HG03432 (cell line): ENCODE measurements around the gene FMN2.
"Not testable (repeated sequence)": the region's sequence is repeated elsewhere in the genome, so short reads cannot be mapped to it uniquely, and the experiment has no call there.

Source experiments
- ATAC-seq: cut with Tn5 transposase; IDR thresholded peaks from one replicate; pipeline ENCODE4 v1.9.1; 2021; ENCODE audit warnings: mild to moderate bottlenecking, moderate library complexity; ENCODE audit not compliant: unreplicated experiment

Gene FMN2

DNA sequence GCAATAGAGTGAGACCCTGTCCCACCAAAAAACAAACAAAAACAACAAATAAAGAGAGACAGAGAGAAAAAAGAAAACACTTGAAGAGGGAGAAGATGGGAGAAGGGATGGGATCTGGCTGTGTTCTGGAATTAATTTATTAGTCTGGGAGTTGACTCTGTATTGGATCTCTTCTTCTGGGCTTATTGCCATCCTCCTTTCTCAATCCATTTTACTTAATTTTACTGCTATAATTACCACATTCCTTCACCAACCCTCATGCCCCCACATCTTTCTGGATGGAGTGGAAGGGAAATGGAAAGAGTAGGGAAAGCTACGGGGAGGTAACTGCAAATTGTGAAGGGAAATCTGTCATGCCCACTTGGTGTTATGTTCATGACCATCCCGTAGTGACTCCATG, 42.9 kb downstream of the FMN2 start:
- ATAC-seq: no peak

DNA sequence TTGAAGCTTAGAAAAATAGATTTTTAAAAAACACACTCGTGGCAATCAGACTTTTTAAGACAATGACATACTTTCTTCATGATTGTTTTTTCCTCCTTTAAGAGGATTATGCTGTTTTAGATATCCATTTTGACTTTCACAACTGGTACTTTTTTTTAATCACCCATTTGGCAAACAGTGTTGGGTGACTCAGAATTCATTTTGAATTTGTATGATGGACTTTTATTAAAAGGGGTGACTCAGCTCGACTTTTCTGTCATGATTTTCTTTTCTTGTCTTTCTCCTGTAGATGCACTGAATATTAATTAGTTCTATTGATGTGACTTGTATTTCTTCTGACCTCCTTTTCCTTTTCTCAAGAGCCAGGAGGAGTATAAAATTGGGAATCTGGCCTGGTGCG, 44.7 kb downstream of the FMN2 start:
- no peak for ATAC-seq

DNA sequence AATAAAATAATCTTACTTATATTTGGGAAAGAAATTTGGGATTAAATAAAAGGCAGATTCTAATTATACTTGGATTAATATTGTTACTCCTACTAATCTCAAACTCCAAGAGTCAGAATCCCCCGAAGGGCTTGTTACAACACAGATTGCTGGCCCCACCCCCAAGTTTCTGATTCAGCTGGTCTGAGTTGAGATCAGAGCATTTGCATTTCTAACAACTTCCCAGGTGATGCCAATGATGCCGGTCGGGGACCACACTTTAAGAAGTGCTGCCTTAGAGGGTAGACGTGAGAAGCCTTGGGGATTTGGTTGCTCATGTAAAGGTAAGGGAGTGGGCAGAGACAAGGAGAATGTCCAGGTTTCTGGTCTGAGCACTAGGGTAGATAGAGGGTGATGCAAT, 47.2 kb downstream of the FMN2 start:
- no peak for ATAC-seq

DNA sequence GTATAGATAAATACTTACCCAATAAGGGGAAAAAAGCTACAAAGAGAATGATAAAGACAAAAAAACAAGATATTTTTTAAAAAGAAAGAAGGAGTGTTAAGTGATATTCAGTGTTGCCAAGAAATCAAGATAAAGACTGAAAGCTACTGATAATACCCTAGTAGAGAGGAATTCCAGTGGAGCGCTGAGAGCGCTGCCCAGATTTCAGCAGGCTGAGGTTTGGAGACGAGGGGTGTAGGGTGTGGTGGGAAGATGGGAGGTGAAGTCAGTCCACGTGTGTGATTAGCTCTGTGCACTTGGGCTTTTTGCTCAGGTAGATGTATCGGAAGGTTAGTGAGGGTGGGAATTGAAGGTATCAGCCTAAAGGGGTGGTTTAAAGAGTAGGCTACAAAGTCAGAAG, 47.8 kb downstream of the FMN2 start:
- no peak for ATAC-seq

DNA sequence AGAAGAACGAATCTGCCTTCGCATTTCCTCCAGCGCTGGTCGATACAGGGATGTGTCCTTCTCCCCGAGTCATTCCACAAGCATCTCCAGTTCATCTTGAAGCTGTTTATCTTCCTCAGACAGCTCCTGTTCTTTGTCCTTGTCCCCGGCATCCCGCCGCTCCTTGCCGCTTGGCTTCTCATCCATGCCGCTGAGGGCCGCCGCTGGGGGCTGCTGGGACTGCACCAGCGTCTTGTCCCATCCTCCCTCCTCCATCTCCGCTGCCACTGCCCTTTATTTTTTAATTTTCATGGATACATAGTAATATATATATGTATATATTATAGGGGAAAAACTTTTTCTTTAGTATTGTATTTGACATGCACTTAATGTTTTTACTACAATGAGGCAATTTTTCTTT, 53.4 kb downstream of the FMN2 start:
- ATAC-seq: no peak

DNA sequence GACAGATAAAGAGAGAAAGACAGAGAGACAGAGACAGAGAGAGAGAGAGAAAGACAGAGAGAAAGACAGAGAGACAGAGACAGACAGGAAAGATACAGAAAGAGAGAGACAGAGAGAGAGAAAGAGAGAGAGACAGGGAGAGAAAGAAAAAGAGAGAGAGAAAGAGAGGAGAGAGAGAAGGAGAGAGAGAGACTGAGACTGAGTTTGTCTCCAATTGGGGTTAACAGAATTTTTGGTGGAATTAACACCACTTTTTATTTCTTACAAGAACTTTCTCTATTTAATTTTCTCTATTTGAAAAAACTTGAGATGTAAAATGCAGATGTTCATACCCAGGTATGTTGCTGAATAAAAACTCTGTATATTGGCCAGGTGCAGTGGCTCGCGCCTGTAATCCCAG, 56.6 kb downstream of the FMN2 start:
- no peak for ATAC-seq

DNA sequence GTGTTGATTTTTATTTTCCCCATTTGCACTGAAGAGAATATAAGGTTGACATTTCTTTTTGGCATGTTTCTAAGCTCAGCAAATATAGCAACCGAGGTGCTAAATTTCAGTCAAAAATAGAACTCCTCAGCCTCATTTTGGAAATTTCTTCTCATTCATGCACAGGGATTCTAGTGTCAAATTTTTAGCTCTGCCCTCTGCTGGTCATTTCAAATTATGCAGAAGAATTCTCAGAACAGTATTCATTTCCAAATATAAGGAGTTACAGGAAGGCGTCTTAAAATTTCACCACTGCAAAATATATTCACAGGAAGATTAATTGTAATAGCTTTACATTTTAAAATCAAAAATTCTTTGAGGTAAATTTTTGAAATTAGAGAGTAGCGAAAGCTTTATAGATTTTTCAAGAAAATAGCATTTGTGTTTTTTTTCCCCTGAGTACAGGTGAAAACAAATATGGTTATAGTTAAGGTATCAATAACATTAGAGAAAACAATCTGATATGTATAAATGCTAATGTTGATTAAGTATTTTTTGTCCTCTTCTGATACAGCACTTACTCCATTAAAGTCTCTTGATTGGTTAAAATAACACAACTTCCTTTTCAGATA, 57.9 kb downstream of the FMN2 start:
- ATAC-seq: no peak

DNA sequence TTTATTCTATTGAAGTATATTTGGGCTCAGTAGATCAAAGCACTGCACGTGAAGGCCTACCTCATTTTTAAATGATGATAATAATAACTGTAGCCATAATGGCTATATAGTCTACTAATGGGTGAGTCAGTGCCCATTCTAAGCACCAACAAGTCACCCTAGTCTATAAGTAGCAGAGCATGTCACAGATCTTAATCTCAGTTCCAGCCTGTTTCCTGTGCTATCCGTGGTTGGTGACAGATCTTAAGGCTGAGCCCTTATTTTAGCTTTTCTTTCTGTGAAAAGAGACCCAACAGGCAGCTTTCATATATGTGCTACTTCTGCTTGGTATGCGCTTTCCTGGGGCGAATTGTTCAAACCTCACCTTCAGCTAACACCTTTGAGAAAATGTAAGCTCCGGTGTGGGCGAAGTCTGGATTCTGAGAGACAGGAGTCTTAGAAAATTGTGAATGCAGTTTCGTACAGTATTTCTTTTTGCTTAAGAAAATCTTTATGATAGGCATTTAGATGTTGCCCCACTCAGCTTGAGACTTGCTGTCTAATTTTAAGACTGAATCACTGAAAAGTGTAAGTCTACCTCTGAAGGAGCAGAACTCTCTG, 59.6 kb downstream of the FMN2 start:
- no peak for ATAC-seq

DNA sequence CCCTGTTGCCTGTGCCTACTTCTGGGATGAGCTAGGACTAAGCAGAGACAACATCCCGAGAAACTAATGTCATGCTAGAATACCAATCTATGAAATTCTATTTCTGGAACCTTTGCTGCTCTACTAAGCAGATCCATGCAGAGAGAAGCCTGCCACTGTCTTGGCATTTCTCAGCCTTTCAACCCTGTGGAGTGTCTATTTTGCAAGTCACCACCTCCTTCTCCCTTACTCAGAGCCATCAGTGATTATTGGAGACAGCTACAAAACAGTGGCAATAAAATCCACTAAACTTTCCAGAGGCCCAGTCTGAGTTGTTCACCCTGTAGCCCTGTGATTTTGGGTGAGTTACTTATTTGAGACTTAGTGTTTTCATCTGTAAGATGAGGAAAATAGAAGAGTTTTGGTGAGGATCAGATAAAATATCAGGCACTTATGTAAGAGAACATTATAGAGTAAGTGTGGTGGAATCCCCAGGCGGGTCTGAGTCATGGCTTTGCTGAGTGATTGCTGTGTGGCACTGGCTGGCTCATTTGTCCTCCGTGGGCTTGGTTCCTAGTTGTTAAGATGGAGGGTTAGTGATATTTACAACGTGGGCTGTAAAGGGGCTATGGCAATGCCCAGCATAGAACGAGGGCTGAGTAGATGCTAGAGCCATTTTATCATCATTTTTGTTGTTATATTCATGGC, 61.1 kb downstream of the FMN2 start:
- no peak for ATAC-seq

DNA sequence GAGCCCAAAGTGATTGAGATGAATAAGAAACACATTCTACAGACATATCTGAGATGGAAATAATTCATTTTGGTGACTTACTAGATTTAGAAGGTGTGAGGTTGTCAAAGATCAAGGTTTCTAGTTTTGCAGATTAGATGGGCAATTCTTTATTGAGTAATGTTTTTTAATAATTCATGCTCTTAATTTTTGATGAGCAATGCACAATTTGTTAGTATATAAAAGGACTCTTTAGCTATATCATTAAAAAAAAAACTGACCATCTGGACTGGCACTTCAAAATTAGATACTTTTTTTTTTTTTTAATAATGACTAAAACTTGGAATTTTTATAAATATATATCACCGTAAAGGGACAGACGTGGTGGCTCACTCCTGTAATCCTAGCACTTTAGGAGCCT, 63.9 kb downstream of the FMN2 start:
- no peak for ATAC-seq

DNA sequence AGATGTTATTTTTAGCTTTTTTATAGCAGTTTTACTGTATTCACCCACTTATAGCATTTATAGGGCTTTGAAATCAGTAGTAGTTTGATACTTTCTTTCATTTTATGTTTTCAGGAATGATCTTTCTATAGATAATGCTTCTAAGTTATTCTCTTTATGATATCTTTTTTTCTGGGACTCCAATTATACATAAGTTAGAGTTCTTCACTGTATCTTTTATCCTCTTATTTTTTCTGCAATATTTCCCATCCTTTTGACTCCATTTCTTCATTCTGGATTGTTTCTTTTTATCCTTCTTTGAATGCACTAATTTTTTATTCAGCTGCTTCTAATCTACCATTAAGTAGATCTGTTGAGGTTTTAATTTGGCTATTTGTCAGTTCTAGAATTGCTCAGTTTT, 73.1 kb downstream of the FMN2 start:
- no peak for ATAC-seq

DNA sequence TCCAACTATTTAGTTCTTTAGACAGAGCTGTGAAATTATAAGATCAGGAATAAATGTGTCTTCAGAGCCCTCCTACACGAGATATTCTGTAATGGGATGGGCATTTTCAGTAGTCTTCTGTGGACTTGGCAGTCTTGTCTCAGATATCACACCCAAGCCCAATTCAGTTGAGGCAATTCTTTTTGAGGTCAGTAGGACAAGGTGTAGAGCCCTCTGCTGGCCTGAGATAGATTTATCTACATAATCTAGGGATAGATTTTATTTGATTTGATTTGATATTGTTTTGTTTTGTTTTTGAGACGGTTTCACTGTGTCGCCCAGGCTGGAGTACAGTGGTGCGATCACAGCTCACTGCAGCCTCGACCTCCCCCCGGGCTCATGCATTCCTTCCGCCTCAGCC, 77.5 kb downstream of the FMN2 start:
- ATAC-seq: no peak

DNA sequence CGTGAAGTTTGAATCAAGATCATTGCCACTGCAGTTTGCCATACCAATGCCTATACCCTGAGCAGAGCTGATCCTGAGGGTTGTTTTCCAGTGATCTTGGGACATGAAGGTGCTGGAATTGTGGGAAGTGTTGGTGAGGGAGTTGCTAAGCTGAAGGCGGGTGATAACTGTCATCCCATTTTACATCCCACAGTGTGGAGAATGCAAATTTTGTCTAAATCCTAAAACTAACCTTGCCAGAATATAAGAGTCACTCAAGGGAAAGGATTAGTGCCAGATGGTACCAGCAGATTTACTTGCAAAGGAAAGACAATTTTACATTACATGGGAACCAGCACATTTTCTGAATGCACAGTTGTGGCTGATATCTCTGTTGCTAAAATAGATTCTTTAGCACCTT, 78.6 kb downstream of the FMN2 start:
- ATAC-seq: no peak

DNA sequence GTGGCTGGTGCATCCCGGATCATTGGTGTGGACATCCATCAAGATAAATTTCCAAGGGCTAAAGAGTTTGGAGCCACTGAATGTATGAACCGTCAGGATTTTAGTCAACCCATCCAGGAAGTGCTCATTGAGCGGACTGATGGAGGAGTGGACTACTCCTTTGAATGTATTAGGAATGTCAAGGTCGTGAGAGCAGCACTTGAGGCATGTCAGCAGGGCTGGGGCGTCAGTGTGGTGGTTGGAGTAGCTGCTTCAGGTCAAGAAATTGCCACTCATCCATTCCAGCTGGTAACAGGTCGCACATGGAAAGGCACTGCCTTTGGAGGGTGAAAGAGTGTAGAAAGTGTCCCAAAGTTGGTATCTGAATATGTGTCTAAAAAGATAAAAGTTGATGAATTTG, 79.1 kb downstream of the FMN2 start:
- no peak for ATAC-seq

DNA sequence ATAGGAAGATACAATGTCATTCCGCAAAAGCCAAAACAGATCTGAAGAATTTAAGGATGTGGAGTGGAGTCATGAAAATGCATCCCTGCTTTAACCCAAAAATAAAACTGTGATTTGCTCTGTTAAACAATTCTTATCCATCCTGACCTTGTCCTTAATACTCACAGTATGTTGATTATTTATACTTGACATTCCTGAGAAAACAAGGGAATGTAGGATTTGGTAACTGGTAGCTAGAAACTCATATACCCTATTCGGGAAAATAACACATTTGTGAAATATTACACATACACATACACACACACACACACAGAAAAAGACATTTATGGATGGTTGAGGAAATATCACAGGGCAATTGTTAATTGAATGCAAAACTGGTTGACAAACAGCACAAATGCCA, 80.2 kb downstream of the FMN2 start:
- no peak for ATAC-seq

DNA sequence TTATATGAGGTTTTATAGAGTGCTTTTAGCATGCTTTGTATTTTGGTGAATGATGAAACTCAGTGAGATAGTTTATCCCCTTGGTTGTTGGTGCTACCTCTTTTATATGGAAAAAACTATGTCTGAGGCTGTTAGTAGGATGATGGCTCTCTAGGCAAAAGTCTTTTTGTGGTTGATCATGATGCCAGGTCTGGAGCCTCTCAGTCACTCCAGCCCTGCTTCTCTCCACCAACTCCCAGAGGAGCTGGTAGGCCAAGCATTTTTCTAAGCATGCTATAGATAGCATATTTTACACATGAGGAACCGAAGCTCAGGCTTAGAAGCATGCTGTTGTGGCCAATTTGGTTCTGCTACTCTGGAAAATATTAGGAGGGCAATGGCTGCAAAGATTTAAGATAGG, 82.2 kb downstream of the FMN2 start:
- no peak for ATAC-seq

DNA sequence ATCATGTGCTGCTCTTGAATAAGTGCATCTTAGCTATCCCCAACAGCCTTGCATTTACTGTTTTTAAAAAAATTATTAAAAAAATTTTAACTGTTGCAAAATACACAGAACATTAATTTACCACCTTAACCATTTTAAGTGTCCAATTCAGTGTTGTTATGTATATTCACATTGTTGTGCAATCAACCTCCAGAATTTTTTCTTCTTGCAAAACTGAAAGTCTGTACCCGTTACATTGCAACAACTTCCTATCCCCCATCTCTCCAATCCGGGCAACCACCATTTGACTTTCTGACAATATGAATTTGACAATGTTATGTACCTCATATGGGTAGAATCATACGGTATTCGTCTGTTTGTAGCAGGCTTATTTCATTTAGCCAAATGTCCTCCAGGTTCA, 83.1 kb downstream of the FMN2 start:
- ATAC-seq: no peak

DNA sequence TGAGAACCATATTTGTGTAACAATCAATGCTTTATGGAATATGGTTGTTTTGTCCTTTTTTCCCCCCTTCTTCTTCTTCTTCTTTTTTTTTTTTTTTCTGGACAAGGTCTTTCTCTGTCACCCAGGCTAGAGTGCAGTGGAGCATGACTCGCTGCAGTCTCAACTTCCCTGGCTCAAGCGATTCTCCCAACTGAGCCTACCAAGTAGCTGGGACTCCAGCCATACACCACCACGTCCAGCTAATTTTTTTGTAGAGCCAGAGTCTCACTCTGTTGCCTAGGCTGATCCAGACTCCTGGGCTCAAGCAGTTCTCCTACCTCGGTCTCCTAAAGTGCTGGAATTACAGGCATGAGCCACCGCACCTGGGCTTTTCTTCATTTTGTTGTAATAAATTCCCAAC, 86.7 kb downstream of the FMN2 start:
- ATAC-seq: no peak

DNA sequence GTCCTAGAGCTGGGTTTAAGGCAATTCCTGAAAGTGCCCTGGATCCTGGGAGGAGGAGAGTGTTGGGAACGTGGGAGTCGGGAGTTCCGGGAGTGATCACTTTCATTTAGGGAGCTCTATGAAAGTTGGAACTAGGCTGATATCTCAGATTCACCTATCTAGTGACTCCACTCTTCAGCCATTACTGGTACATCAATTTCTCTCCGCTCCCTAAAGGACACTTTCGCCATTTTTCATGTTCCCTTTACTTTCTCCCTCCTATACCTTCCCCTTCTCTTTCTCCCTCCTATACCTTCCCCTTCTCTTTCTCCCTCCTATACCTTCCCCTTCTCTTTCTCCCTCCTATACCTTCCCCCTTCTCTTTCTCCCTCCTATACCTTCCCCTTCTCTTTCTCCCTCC, 93.0 kb downstream of the FMN2 start:
- ATAC-seq: not testable (repeated sequence)

DNA sequence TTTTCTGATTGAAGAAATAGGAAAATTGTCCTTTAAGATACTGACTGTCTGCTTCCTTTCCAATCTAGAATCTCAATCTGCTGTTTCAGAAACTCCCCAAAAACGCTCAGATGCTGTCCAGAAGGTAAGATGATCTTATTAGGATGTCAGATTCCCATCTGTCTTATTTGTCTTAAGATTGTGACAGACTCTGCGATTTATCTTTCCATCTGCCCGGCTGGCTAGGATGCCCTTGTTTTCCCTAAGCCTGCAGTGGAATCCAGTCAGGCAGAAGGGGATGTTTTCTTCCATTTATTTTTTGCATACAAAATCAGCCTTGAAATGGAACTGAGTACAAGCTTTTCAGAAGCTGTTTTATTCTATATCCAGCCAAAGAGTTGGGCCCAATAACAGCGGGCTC, 96.5 kb downstream of the FMN2 start:
- ATAC-seq: no peak

DNA sequence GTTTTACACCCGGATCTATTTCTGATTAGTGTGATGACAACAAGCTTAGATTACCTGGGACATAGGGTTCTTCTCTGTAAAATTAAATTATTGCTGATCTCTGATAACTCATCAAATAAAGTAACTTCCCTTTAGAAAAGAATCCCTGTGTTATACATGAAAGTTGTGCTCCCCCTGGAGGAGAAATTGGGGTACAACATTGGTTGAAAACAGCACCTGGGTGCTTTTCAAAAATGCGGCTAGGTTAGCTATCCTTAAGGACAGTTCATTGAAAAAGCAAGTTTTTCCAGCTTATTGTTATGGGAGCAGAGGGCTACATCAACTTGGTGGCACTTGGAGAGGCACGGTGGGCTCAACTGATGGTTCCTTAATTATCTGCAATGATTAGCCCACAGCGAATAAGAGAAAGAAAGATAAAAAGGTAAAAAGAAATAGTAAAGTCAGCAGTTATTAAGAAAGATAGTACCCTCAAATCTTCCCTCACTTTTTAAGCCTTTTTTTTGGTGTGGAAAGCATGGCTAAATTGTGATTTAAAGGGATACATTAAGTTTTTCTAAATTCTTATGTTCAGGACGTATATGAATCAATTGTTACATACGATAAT, 97.8 kb downstream of the FMN2 start:
- ATAC-seq: peak; percentile 77

DNA sequence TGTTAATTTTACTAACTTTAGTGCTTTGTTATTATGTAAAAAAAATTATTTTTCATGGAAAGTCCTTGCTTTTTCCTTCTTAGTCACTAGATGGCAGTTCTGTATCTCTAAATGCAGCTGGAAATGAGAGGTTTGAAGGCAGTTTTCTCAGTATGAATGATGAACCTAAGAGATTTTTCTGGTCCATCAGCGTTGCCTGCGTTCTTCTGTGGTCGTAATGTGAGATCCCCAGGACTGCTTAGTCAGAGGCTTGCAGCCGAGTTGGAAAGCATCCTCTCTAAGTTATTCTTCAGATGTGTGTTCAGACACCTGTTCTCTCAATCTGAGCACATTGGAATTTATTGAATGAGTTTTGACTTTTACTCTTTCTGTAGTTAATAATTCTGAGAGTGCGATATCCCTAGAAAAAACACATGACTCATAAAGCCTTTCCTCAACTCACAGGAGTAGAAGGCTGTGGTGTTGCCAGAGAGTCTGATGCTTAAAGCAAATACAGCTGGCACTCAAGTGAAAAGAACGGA, 99.3 kb downstream of the FMN2 start:
- ATAC-seq: no peak
